Neural progenitor cell (in vitro differentiated cells): ENCODE results near the gene FARS2. TPM values are rescaled to one million over a fixed set of nuclear protein-coding genes. Genes with fewer than 3 reads are reported as not detected.

Source experiments
- DNase-seq: peaks from one replicate; pipeline ENCODE4 v3.0.0-alpha.2; 2016; ENCODE audit warnings: low spot score
- H2AFZ ChIP-seq: fragments of 200-600 bp; sonication (generic); replicated peaks from 2 replicates; pipeline ENCODE4 v1.6.1; 2016; ENCODE audit warnings: antibody characterized with exemption
- H3F3A ChIP-seq: fragments of 200-600 bp; sonication (generic); 2 replicates; pipeline ENCODE4 v1.6.1; 2016; ENCODE audit warnings: antibody characterized with exemption, low read depth
- H3K27ac ChIP-seq: fragments of 200-600 bp; sonication (generic); 2 replicates; pipeline ENCODE4 v1.5.1; 2016; ENCODE audit warnings: mild to moderate bottlenecking
- H3K27me3 ChIP-seq: fragments of 200-600 bp; sonication (generic); 2 replicates; pipeline ENCODE4 v1.6.1; 2016; ENCODE audit warnings: mild to moderate bottlenecking, moderate library complexity
- H3K36me3 ChIP-seq: fragments of 200-600 bp; sonication (generic); 2 replicates; pipeline ENCODE4 v1.5.1; 2016
- H3K4me1 ChIP-seq: fragments of 200-600 bp; sonication (generic); 2 replicates; pipeline ENCODE4 v1.6.1; 2016; ENCODE audit warnings: mixed run types
- H3K4me2 ChIP-seq: fragments of 200-600 bp; sonication (generic); 2 replicates; pipeline ENCODE4 v1.6.1; 2016
- H3K4me3 ChIP-seq: fragments of 200-600 bp; sonication (generic); 2 replicates; pipeline ENCODE4 v1.5.1; 2016
- H3K79me2 ChIP-seq: fragments of 200-600 bp; sonication (generic); 2 replicates; pipeline ENCODE4 v1.6.1; 2016; ENCODE audit warnings: low read depth
- H3K9ac ChIP-seq: fragments of 200-600 bp; sonication (generic); 2 replicates; pipeline ENCODE4 v1.6.1; 2016
- H3K9me3 ChIP-seq: fragments of 200-600 bp; sonication (generic); 2 replicates; pipeline ENCODE4 v1.5.1; 2016; ENCODE audit warnings: low read depth
- H4K20me1 ChIP-seq: fragments of 200-600 bp; sonication (generic); 2 replicates; pipeline ENCODE4 v1.6.1; 2016; ENCODE audit warnings: low read depth
- H3K27ac Mint-ChIP-seq: 3 replicates; pipeline ENCODE4 v1.8.0; 2021; ENCODE audit warnings: mixed read lengths
- H3K27me3 Mint-ChIP-seq: 2 replicates; pipeline ENCODE4 v1.8.0; 2022; ENCODE audit warnings: low read depth, mild to moderate bottlenecking, inconsistent platforms, moderate library complexity, mixed read lengths; ENCODE audit not compliant: insufficient read depth
- H3K36me3 Mint-ChIP-seq: 3 replicates; pipeline ENCODE4 v1.8.0; 2021; ENCODE audit warnings: mixed read lengths
- H3K4me1 Mint-ChIP-seq: 3 replicates; pipeline ENCODE4 v1.8.0; 2021; ENCODE audit warnings: mixed read lengths
- H3K4me3 Mint-ChIP-seq: 3 replicates; pipeline ENCODE4 v1.8.0; 2021; ENCODE audit warnings: mild to moderate bottlenecking, moderate library complexity, mixed read lengths
- H3K9me3 Mint-ChIP-seq: 3 replicates; pipeline ENCODE4 v1.8.0; 2020; ENCODE audit warnings: mixed read lengths
- CTCF ChIP-seq: fragments of 200-600 bp; sonication (generic); IDR thresholded peaks from 2 replicates; pipeline ENCODE4 v1.5.1; 2017; ENCODE audit warnings: antibody characterized with exemption, mild to moderate bottlenecking
- EZH2 ChIP-seq: fragments of 200-600 bp; sonication (generic); IDR thresholded peaks from 2 replicates; pipeline ENCODE4 v1.6.1; 2017; ENCODE audit warnings: antibody characterized with exemption, mild to moderate bottlenecking, moderate library complexity
- EZH2phosphoT487 ChIP-seq: fragments of 200-600 bp; sonication (generic); IDR thresholded peaks from 2 replicates; pipeline ENCODE4 v1.6.1; 2017; ENCODE audit warnings: antibody characterized with exemption
- total RNA-seq: library from RNA; depleted of rRNA; stranded (reverse); fragments of >200 nt; gene quantifications from 2 replicates; pipeline ENCODE4 v1.2.3, GENCODE V29; 2015; ENCODE audit warnings: low replicate concordance

Gene FARS2
- total RNA-seq, 1 donor from 2014 or later = 10.8 TPM

DNA sequence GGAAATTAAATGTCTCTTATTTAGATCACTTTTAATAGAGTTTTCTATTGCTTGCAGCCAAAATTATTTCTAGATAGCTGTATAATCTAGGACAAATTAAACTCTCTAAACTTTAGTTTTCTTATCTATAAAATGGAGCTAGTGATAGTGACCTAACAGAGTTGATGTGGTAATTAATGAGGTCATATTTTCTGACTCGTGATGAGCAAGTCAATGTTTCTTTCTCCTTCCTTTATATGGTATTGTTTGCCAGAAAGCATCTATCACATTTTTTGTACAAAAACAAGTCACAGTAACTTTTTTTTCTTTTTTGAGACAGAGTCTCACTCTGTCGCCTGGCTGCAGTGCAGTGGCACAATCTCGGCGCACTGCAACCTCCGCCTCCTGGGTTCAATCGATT lies 267.7 kb downstream of the FARS2 start:
- H3K9ac ChIP-seq = no peak overlapping the region
- Mint-ChIP-seq H3K9me3 (no peaks in the 10 kb centered on the region), H3K4me3 (no peak overlapping the region), H3K27me3 (no peaks in the 10 kb centered on the region), H3K36me3 (peaks cover 7% of the 10 kb centered on the region), H3K4me1 (peaks cover 11% of the 10 kb centered on the region), H3K27ac (no peak overlapping the region)
- no peaks in the 10 kb centered on the region for H4K20me1 ChIP-seq
- H3K4me3 ChIP-seq = no peak overlapping the region
- no peak overlapping the region for H3K27ac ChIP-seq
- no peak overlapping the region for H3K4me2 ChIP-seq
- no peak for DNase-seq
- H3K27me3 ChIP-seq = no peaks in the 10 kb centered on the region
- no peaks in the 10 kb centered on the region for H3K36me3 ChIP-seq
- H2AFZ ChIP-seq = no peak overlapping the region
- H3K9me3 ChIP-seq = no peaks in the 10 kb centered on the region
- H3F3A ChIP-seq = no peaks in the 10 kb centered on the region
- no peaks in the 10 kb centered on the region for H3K79me2 ChIP-seq
- no peaks in the 10 kb centered on the region for H3K4me1 ChIP-seq
- TF ChIP-seq EZH2phosphoT487 (no peak), CTCF (no peak), EZH2 (no peak)

DNA sequence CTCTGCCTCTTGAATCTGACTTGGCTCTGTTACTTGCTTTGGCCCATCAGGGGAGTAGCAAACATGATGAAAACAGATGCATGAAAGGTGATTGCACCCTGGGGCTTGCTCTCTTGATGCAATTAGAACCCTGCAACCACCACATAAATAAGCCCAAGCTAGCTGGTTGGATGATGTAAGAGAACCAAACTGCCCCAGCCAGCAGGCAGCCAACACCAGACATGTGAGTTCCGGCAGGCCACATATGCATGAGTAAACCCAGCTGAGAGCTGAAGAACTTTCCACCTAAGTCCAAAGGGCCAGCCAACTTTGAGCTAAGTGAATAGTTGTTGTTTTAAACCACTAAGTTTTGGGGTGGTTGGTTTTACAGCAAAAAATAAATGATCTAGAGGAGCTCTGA lies 268.4 kb downstream of the FARS2 start:
- H3K27ac Mint-ChIP-seq = no peak overlapping the region
- H3K4me1 Mint-ChIP-seq = peaks cover 11% of the 10 kb centered on the region
- DNase-seq = no peak

GRCh38 chr6:5531161-5531560 lies 269.8 kb downstream of the FARS2 start:
- Mint-ChIP-seq H3K4me1 (peaks cover 5% of the 10 kb centered on the region), H3K27me3 (no peaks in the 10 kb centered on the region), H3K36me3 (peaks cover 9% of the 10 kb centered on the region), H3K9me3 (no peaks in the 10 kb centered on the region), H3K4me3 (no peak overlapping the region), H3K27ac (no peak overlapping the region)
- H3K4me1 ChIP-seq = no peaks in the 10 kb centered on the region
- no peak overlapping the region for H3K4me2 ChIP-seq
- H3K9ac ChIP-seq = no peak overlapping the region
- H3K36me3 ChIP-seq = no peaks in the 10 kb centered on the region
- no peak overlapping the region for H3K27ac ChIP-seq
- no peak overlapping the region for H3K4me3 ChIP-seq
- DNase-seq = no peak
- H3F3A ChIP-seq = no peaks in the 10 kb centered on the region
- no peak overlapping the region for H2AFZ ChIP-seq
- no peaks in the 10 kb centered on the region for H4K20me1 ChIP-seq
- TF ChIP-seq EZH2 (no peak), EZH2phosphoT487 (no peak), CTCF (no peak)
- H3K9me3 ChIP-seq = no peaks in the 10 kb centered on the region
- H3K27me3 ChIP-seq = no peaks in the 10 kb centered on the region
- no peaks in the 10 kb centered on the region for H3K79me2 ChIP-seq

More for the DNA sequence above, 268.4 kb downstream of the FARS2 start:
- Histone ChIP-seq H2AFZ (no peak overlapping the region), H3K9ac (no peak overlapping the region), H3K36me3 (no peaks in the 10 kb centered on the region), H4K20me1 (no peaks in the 10 kb centered on the region), H3K4me2 (no peak overlapping the region), H3K27me3 (no peaks in the 10 kb centered on the region), H3K4me3 (no peak overlapping the region), H3F3A (no peaks in the 10 kb centered on the region), H3K79me2 (no peaks in the 10 kb centered on the region), H3K27ac (no peak overlapping the region), H3K4me1 (no peaks in the 10 kb centered on the region), H3K9me3 (no peaks in the 10 kb centered on the region)
- H3K27me3 Mint-ChIP-seq = no peaks in the 10 kb centered on the region
- H3K9me3 Mint-ChIP-seq = no peaks in the 10 kb centered on the region
- TF ChIP-seq EZH2 (no peak), EZH2phosphoT487 (no peak), CTCF (no peak)
- no peak overlapping the region for H3K4me3 Mint-ChIP-seq
- peaks cover 7% of the 10 kb centered on the region for H3K36me3 Mint-ChIP-seq
